ENCODE measurements around the gene DDX10.
A peak's percentile ranks its signal among the peaks of the same experiment; 100 is the strongest.

The DDX10 gene

DNA sequence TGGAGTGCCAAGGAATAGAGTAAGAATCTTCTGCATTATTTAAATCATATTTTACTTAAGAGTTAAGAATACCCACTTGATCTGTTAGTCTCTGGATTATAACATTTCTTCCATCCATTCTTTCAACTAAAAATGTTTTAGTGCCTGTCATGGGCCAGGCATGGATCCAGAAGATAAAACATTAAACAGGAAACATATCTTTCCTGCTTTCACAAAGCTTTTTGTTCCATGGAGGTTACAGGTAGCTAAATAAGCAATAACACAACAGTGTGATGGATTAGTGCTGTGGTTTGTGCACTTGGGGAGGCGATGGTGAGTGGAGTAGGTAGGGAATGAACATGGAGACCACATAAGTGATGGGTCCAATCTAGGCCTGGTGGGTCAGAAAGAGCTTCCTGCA lies 258.5 kb downstream of the DDX10 start:
- DNase-seq (ENCODE audit: low read depth in 2 of 2): no peak
- TF ChIP-seq, protein P1, sequence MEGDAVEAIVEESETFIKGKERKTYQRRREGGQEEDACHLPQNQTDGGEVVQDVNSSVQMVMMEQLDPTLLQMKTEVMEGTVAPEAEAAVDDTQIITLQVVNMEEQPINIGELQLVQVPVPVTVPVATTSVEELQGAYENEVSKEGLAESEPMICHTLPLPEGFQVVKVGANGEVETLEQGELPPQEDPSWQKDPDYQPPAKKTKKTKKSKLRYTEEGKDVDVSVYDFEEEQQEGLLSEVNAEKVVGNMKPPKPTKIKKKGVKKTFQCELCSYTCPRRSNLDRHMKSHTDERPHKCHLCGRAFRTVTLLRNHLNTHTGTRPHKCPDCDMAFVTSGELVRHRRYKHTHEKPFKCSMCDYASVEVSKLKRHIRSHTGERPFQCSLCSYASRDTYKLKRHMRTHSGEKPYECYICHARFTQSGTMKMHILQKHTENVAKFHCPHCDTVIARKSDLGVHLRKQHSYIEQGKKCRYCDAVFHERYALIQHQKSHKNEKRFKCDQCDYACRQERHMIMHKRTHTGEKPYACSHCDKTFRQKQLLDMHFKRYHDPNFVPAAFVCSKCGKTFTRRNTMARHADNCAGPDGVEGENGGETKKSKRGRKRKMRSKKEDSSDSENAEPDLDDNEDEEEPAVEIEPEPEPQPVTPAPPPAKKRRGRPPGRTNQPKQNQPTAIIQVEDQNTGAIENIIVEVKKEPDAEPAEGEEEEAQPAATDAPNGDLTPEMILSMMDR (IDR thresholded peaks at IDR 0.05; ENCODE audit: low read depth, low read length): no peak
- H3K4me3 ChIP-seq (replicated peaks in 1 of 2; ENCODE audit: low read depth in 2 of 2, low read length in 2 of 2): no peak overlapping the region

DNA sequence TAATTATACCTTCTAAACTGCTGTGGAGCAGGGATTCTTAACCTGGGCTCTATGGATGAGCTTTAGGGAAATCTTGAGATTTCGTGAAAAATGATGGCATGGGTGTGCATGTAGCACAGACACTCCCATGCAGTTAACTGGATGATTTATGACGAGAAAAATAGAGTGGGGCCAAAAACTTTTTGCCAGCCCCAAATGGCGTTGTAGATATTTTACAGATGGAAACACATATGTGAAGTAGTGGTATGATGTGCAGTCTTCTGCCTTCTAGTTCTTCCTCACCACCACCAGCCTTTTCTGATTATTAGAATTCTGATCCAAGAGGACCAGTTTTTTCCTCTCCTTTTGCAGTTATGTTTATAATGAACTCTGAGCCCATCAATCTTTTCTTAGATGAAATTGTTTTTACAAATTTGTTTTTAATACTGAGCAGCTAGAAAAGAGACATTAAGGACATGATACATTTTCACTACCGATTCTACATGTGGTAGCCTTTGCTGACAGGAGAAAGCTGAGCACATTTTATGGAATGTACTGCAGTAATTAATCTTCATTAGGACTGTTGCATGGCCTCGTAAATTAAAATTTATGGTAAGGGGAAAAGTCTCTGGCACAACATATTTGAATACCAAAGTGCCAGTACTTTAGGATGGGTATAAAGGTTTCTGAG lies 261.4 kb downstream of the DDX10 start:
- DNase-seq (ENCODE audit: low read depth in 2 of 2): no peak
- H3K4me3 ChIP-seq (replicated peaks in 1 of 2; ENCODE audit: low read depth in 2 of 2, low read length in 2 of 2): no peak overlapping the region
- TF ChIP-seq, protein P1 (IDR thresholded peaks at IDR 0.05; ENCODE audit: low read depth, low read length): no peak

DNA sequence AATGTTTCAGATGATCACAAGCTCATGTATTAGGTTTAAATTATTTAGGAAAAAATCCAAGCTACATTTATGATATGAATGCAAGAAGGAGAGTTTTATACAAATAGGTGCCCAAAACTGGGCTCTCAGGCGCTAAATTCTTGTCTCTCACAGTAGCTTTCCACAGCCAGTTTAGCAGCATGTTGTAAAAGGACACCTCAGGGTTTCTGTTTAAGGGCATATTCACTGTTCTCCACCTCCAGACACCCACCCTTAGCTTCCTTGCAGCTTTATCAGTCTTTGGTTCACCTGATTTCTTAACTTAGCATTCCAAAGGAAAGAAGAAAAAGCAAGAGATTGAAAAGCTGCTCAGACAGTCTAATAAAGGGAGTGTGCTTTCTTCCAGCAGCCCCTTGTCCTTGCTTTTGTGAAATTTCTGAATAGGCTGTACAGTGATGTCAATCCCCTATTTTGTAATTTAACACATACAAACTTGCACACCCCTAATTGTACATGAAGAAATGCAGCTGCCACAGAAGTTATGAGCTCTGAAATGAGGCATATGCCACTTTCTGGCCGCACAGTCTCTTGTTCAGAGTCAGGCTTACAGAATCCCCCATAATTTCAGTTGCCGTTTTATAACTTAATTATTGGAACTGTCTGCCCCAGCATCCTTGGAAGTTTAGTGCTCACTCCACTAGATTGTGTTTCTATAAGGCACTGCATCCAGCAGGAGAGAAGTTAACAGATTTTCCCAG lies 262.1 kb downstream of the DDX10 start:
- TF ChIP-seq, protein P1 (IDR thresholded peaks at IDR 0.05; ENCODE audit: low read depth, low read length): no peak
- no peak for DNase-seq (ENCODE audit: low read depth in 2 of 2)
- no peak overlapping the region for H3K4me3 ChIP-seq (replicated peaks in 1 of 2; ENCODE audit: low read depth in 2 of 2, low read length in 2 of 2)

DNA sequence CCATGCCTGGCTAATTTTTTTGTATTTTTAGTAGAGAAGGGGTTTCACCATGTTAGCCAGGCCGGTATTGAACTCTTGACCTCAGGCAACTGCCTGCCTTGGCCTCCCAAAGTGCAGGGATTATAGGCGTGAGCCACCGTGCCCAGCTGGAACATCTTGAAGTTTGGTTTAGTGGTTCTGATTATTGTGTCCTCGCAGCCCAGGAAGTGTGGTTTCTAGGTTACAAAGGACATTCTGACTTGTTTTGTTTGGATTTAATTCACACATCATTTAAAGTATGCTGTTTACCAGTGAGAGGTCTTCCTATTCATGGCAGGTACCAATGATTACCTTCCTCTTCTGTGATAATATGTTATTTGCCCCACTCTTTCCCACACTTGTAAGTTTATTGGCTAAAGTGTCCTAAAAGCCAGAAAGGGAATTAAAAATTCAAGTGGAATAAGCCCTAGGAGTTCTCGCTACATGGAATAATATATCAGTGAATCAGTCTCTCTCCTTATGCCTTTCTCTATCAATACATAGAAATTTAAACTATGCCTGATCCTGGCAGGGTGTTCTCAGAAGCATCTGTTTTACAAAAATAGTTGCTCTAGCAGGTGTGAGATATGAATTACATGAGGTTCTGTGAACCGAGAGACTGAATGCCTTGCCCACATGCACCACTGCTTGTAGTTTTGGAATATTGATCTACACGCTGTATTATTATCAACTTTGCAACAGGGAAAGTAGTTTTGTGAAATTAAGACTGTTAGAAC lies 263.1 kb downstream of the DDX10 start:
- TF ChIP-seq, protein P1 (IDR thresholded peaks at IDR 0.05; ENCODE audit: low read depth, low read length): no peak
- DNase-seq (ENCODE audit: low read depth in 2 of 2): peak in 1 of 2 donors; percentile 37
- H3K4me3 ChIP-seq (replicated peaks in 1 of 2; ENCODE audit: low read depth in 2 of 2, low read length in 2 of 2): no peak overlapping the region

DNA sequence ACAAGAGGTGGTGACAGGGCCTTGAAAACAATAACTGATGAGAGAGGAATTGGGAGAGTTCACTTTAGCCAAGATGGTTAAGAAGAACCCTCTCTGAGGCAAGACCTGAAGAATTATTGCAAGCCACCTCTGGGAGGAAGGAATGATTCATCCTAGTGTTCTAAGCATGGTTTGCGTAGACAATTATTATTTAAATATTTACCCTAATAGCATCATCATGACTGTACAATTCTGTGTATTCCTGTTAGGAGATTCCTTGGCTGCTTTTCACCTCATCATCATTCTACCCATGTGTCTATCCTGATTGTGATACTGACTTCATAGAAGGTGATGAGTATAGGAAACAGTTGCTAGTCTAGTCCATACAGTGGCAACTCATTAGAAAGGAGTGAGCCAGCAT lies 264.4 kb downstream of the DDX10 start:
- DNase-seq (ENCODE audit: low read depth in 2 of 2): peak; percentile 92 to 98
- TF ChIP-seq, protein P1 (IDR thresholded peaks at IDR 0.05; ENCODE audit: low read depth, low read length): no peak
- peak overlapping the region in 1 of 2 donors; percentile 45 for H3K4me3 ChIP-seq (replicated peaks in 1 of 2; ENCODE audit: low read depth in 2 of 2, low read length in 2 of 2)

DNA sequence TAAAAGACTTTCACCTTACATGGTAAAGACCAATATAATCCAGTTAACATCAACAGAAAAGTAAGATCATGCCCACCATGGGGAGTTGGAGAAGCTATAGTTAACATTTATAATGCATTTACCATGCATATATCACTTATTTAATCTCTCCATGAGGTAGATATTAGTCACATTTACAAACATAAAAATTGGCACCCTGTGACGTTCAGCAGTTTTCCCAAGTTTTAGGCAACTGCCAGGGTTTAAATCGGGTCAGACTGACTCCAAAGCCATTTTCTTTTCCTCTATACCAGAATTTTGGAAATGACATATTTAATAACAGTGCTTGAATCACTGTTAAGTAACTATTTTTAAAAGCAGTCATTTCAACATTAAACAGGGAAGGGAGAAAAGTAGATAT lies 266.3 kb downstream of the DDX10 start:
- peak in 1 of 2 donors; percentile 66 for DNase-seq (ENCODE audit: low read depth in 2 of 2)
- TF ChIP-seq, protein P1 (IDR thresholded peaks at IDR 0.05; ENCODE audit: low read depth, low read length): no peak
- H3K4me3 ChIP-seq (replicated peaks in 1 of 2; ENCODE audit: low read depth in 2 of 2, low read length in 2 of 2): peak overlapping the region in 1 of 2 donors; percentile 45

Data from cardiac fibroblast (primary cell).